H9 (cell line): ENCODE measurements around the gene TBR1. TPM values are rescaled to one million over a fixed set of nuclear protein-coding genes. Genes with fewer than 3 reads are reported as not detected.

Experiments
- DNase-seq: peaks from one replicate; pipeline ENCODE4 v3.0.0-alpha.2; 2017
- H2AFZ ChIP-seq: one replicate; pipeline ENCODE4 v1.6.1; 2013; ENCODE audit warnings: mild to moderate bottlenecking, low read length, control low read depth, moderate library complexity
- H2AK5ac ChIP-seq: 2 replicates; pipeline ENCODE4 v1.6.1; 2013; ENCODE audit warnings: low read length, control low read depth, mixed read lengths; ENCODE audit not compliant: insufficient read length
- H2BK120ac ChIP-seq: one replicate; pipeline ENCODE4 v1.6.1; 2013; ENCODE audit warnings: low read depth, mild to moderate bottlenecking, low read length, control low read depth, inconsistent platforms; ENCODE audit not compliant: poor library complexity, severe bottlenecking
- H2BK12ac ChIP-seq: 2 replicates; pipeline ENCODE4 v1.6.1; 2013; ENCODE audit warnings: low read length, control low read depth, mixed read lengths, low read depth; ENCODE audit not compliant: insufficient read length
- H2BK15ac ChIP-seq: 2 replicates; pipeline ENCODE4 v1.6.1; 2013; ENCODE audit warnings: low read depth, low read length, control low read depth
- H2BK20ac ChIP-seq: one replicate; pipeline ENCODE4 v1.6.1; 2013; ENCODE audit warnings: low read depth, mild to moderate bottlenecking, low read length, control low read depth, inconsistent platforms; ENCODE audit not compliant: poor library complexity, severe bottlenecking
- H2BK5ac ChIP-seq: 2 replicates; pipeline ENCODE4 v1.6.1; 2013; ENCODE audit warnings: low read length, control low read depth, mixed read lengths; ENCODE audit not compliant: insufficient read length
- H3K14ac ChIP-seq: 2 replicates; pipeline ENCODE4 v1.6.1; 2013; ENCODE audit warnings: low read length, control low read depth; ENCODE audit not compliant: insufficient read depth
- H3K18ac ChIP-seq: 2 replicates; pipeline ENCODE4 v1.6.1; 2013; ENCODE audit warnings: low read depth, mild to moderate bottlenecking, mixed read lengths, low read length, control low read depth; ENCODE audit not compliant: insufficient read length
- H3K23ac ChIP-seq: 2 replicates; pipeline ENCODE4 v1.6.1; 2013; ENCODE audit warnings: low read length, control low read depth, mixed read lengths, low read depth; ENCODE audit not compliant: insufficient read length
- H3K23me2 ChIP-seq: 2 replicates; pipeline ENCODE4 v1.6.1; 2013; ENCODE audit warnings: low read depth, mild to moderate bottlenecking, mixed read lengths, low read length, control low read depth; ENCODE audit not compliant: insufficient read length, poor library complexity, severe bottlenecking
- H3K27ac ChIP-seq: 2 replicates; pipeline ENCODE4 v1.5.1; 2013; ENCODE audit warnings: low read length, control low read depth, mixed read lengths, low read depth; ENCODE audit not compliant: insufficient read length
- H3K27me3 ChIP-seq: 2 replicates; pipeline ENCODE4 v1.6.1; 2013; ENCODE audit warnings: low read length, control low read depth, inconsistent platforms; ENCODE audit not compliant: insufficient read depth
- H3K4ac ChIP-seq: 2 replicates; pipeline ENCODE4 v1.6.1; 2013; ENCODE audit warnings: low read depth, mild to moderate bottlenecking, control low read depth, inconsistent platforms, low read length, moderate library complexity
- H3K4me1 ChIP-seq: 2 replicates; pipeline ENCODE4 v1.6.1; 2013; ENCODE audit warnings: low read length, control low read depth, inconsistent platforms; ENCODE audit not compliant: insufficient read depth
- H3K4me2 ChIP-seq: 2 replicates; pipeline ENCODE4 v1.6.1; 2013; ENCODE audit warnings: low read length, control low read depth, mixed read lengths; ENCODE audit not compliant: insufficient read length, insufficient read depth
- H3K56ac ChIP-seq: 2 replicates; pipeline ENCODE4 v1.6.1; 2013; ENCODE audit warnings: low read depth, mild to moderate bottlenecking, mixed read lengths, low read length, control low read depth; ENCODE audit not compliant: insufficient read length
- H3K79me1 ChIP-seq: 2 replicates; pipeline ENCODE4 v1.6.1; 2013; ENCODE audit warnings: low read depth, mild to moderate bottlenecking, moderate library complexity, low read length, control low read depth, inconsistent platforms; ENCODE audit not compliant: insufficient read depth, poor library complexity, severe bottlenecking
- H3K79me2 ChIP-seq: 2 replicates; pipeline ENCODE4 v1.6.1; 2013; ENCODE audit warnings: low read length, control low read depth, inconsistent platforms; ENCODE audit not compliant: insufficient read depth
- H3K9ac ChIP-seq: 2 replicates; pipeline ENCODE4 v1.6.1; 2013; ENCODE audit warnings: low read length, control low read depth, mixed read lengths; ENCODE audit not compliant: insufficient read length; ENCODE audit errors: extremely low read depth
- H3K9me3 ChIP-seq: one replicate; pipeline ENCODE4 v1.6.1; 2013; ENCODE audit warnings: low read depth, low read length, inconsistent platforms; ENCODE audit not compliant: control insufficient read depth
- H3T11ph ChIP-seq: one replicate; pipeline ENCODE4 v1.6.1; 2013; ENCODE audit warnings: mild to moderate bottlenecking, low read length, control low read depth, inconsistent platforms
- H4K20me1 ChIP-seq: one replicate; pipeline ENCODE4 v1.6.1; 2013; ENCODE audit not compliant: control insufficient read depth, insufficient read length, insufficient read depth
- H4K5ac ChIP-seq: 2 replicates; pipeline ENCODE4 v1.6.1; 2013; ENCODE audit warnings: low read depth, mild to moderate bottlenecking, mixed read lengths, low read length, control low read depth; ENCODE audit not compliant: insufficient read length
- H4K8ac ChIP-seq: replicated peaks from 2 replicates; pipeline ENCODE4 v1.6.1; 2013; ENCODE audit warnings: low read length, control low read depth, mixed read lengths, low read depth; ENCODE audit not compliant: insufficient read length
- H4K91ac ChIP-seq: 2 replicates; pipeline ENCODE4 v1.6.1; 2013; ENCODE audit warnings: low read depth, mild to moderate bottlenecking, moderate library complexity, mixed read lengths, low read length, control low read depth; ENCODE audit not compliant: insufficient read length
- H3K27ac Mint-ChIP-seq, 3 experiments: 2 replicates in 2 of 3; 3 replicates in 1 of 3; pipeline ENCODE4 v1.8.0; 2020 to 2021; ENCODE audit warnings: mixed read lengths in 3 of 3, mild to moderate bottlenecking in 1 of 3, moderate library complexity in 1 of 3
- H3K27me3 Mint-ChIP-seq: 2 replicates; pipeline ENCODE4 v1.8.0; 2021; ENCODE audit warnings: low read depth, mild to moderate bottlenecking, moderate library complexity, mixed read lengths
- H3K36me3 Mint-ChIP-seq, 3 experiments: 2 replicates in 2 of 3; 3 replicates in 1 of 3; pipeline ENCODE4 v1.8.0; 2020 to 2021; ENCODE audit warnings: low read depth in 3 of 3, mixed read lengths in 3 of 3; ENCODE audit not compliant: insufficient read depth in 1 of 3
- H3K4me1 Mint-ChIP-seq, 2 experiments: 2 replicates each; pipeline ENCODE4 v1.8.0; 2020; ENCODE audit warnings: mixed read lengths in 2 of 2
- H3K4me3 Mint-ChIP-seq, 2 experiments: 2 replicates in 1 of 2; 3 replicates in 1 of 2; pipeline ENCODE4 v1.8.0; 2020 to 2021; ENCODE audit warnings: mild to moderate bottlenecking in 2 of 2, mixed read lengths in 2 of 2, moderate library complexity in 1 of 2
- H3K9me3 Mint-ChIP-seq, 2 experiments: 2 replicates in 1 of 2; 3 replicates in 1 of 2; pipeline ENCODE4 v1.8.0; 2020; ENCODE audit warnings: mild to moderate bottlenecking in 2 of 2, mixed read lengths in 2 of 2, moderate library complexity in 1 of 2
- WGBS: extraction: QIAGEN DNeasy Blood & Tissue Kit; methylation state at CpG from one replicate; pipeline ENCODE4 v1.1.7; 2013; ENCODE audit warnings: missing lambda C conversion rate, low lambda C conversion rate, mixed read lengths; ENCODE audit not compliant: insufficient read length; ENCODE audit errors: extremely low coverage; 5-methylcytosine and 5-hydroxymethylcytosine counted together
- total RNA-seq: library from RNA; stranded (reverse); gene quantifications from 2 replicates; pipeline ENCODE4 v1.2.1, GENCODE V29; 2021
- TF ChIP-seq, protein P1 (sequence below): fragments of 200-600 bp; sonication (generic); conservative IDR thresholded peaks from 3 replicates; pipeline ENCODE4 v1.8.0; 2021; ENCODE audit warnings: antibody characterized with exemption, mild to moderate bottlenecking

Gene TBR1
- total RNA-seq, 1 experiment from 2014 or later: 0.24 TPM

DNA sequence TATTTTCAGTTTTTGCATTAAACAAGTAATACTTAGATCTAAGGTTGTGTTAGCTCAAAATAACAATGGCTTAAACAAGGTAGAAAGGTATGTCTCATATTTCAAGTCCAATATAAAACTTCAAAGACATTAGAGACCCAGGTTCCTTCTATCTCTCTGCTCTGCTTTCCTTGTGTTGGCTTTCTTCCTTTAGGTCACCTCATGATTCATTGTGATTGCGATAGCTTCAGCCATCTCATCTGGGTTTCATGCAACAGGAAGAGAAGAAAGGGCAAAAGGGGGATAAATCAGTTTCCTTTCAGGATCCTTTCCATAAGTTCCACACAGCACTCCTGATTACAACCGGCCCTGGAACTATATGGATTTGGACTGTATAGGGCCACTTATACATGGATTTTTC, 16.0 kb upstream of the TBR1 start:
- H3K36me3 Mint-ChIP-seq: peaks cover 10 to 25% (median 24%) of the 10 kb centered on the region in 3 experiments; a peak in 6 of 7 replicates
- no peak overlapping the region for H3K56ac ChIP-seq
- H3K9me3 ChIP-seq: no peaks in the 10 kb centered on the region
- H3K79me2 ChIP-seq: no peaks in the 10 kb centered on the region
- H3K18ac ChIP-seq: no peak overlapping the region
- H4K8ac ChIP-seq: no peak overlapping the region
- H3K27ac ChIP-seq: no peak overlapping the region
- no CpG with 5 or more reads among the region's 2 CpGs for WGBS
- no peaks in the 10 kb centered on the region for H3K4me1 ChIP-seq
- H3K27ac Mint-ChIP-seq: no peak overlapping the region; a peak in 1 of 7 replicates
- no peak overlapping the region for H2BK20ac ChIP-seq
- H3K27me3 Mint-ChIP-seq: no peaks in the 10 kb centered on the region
- no peaks in the 10 kb centered on the region for H4K20me1 ChIP-seq
- no peak overlapping the region for H2BK120ac ChIP-seq
- no peak overlapping the region for H2BK12ac ChIP-seq
- H3T11ph ChIP-seq: no peak overlapping the region
- DNase-seq: no peak
- H3K79me1 ChIP-seq: no peaks in the 10 kb centered on the region
- no peak overlapping the region for H3K23ac ChIP-seq
- no peak overlapping the region for H2BK5ac ChIP-seq
- peaks cover 3% of the 10 kb centered on the region in 2 experiments for H3K4me1 Mint-ChIP-seq
- TF ChIP-seq, protein P1, sequence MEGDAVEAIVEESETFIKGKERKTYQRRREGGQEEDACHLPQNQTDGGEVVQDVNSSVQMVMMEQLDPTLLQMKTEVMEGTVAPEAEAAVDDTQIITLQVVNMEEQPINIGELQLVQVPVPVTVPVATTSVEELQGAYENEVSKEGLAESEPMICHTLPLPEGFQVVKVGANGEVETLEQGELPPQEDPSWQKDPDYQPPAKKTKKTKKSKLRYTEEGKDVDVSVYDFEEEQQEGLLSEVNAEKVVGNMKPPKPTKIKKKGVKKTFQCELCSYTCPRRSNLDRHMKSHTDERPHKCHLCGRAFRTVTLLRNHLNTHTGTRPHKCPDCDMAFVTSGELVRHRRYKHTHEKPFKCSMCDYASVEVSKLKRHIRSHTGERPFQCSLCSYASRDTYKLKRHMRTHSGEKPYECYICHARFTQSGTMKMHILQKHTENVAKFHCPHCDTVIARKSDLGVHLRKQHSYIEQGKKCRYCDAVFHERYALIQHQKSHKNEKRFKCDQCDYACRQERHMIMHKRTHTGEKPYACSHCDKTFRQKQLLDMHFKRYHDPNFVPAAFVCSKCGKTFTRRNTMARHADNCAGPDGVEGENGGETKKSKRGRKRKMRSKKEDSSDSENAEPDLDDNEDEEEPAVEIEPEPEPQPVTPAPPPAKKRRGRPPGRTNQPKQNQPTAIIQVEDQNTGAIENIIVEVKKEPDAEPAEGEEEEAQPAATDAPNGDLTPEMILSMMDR: no peak
- no peaks in the 10 kb centered on the region for H3K27me3 ChIP-seq
- no peak overlapping the region for H3K4me3 Mint-ChIP-seq
- no peaks in the 10 kb centered on the region for H3K9me3 Mint-ChIP-seq
- no peak overlapping the region for H3K14ac ChIP-seq
- no peak overlapping the region for H3K4me2 ChIP-seq
- no peaks in the 10 kb centered on the region for H3K23me2 ChIP-seq
- H2BK15ac ChIP-seq: no peak overlapping the region
- no peak overlapping the region for H2AK5ac ChIP-seq
- no peak overlapping the region for H3K4ac ChIP-seq
- no peak overlapping the region for H2AFZ ChIP-seq
- no peak overlapping the region for H4K91ac ChIP-seq
- no peak overlapping the region for H4K5ac ChIP-seq
- no peak overlapping the region for H3K9ac ChIP-seq
